ENCODE results near the gene RAD9A. TPM values are rescaled to one million over a fixed set of nuclear protein-coding genes. Genes with fewer than 3 reads are reported as not detected.

Gene RAD9A
- total and polyA plus RNA-seq, 9 of the 15 experiments (the other 6 are each of a cell fraction or from before 2014, with no cell fraction given): 1.4 to 41.2 (median 16.1) TPM

- TF ChIP-seq PBX2 (CRISPR knock-in tag; IDR thresholded peaks at IDR 0.05; ENCODE audit: low read depth): no peak
- TF ChIP-seq PBX2 (tag; conservative IDR thresholded peaks at IDR 0.05; ENCODE audit: low read depth): 0 out of 2 replicates have a peak, but pooled peaks have one; percentile 26
- peak; percentile 26; the same call in 1 of the 2 replicates for TF ChIP-seq L3MBTL2 (IDR thresholded peaks at IDR 0.05)
- TF ChIP-seq NFE2 (IDR thresholded peaks at IDR 0.05; ENCODE audit: low read depth): peak; percentile 96
- TF ChIP-seq ATF3 (IDR thresholded peaks at IDR 0.05): peak; percentile 85
- no peak for TF ChIP-seq ATF3 (CRISPR knock-in tag; conservative IDR thresholded peaks at IDR 0.05)
- TF ChIP-seq ZNF217 (CRISPR knock-in tag; IDR thresholded peaks at IDR 0.05): no peak
- no peak for TF ChIP-seq RBM17 (IDR thresholded peaks at IDR 0.05; ENCODE audit: borderline replicate concordance, low read depth, low read length)
- TF ChIP-seq ZNF583 (CRISPR knock-in tag; IDR thresholded peaks at IDR 0.05): peak; percentile 74; the same call in 1 of the 2 replicates
- peak; percentile 19; the same call in 1 of the 2 replicates for TF ChIP-seq ATF4 (CRISPR knock-in tag; IDR thresholded peaks at IDR 0.05)
- no peak for TF ChIP-seq ZSCAN29 (IDR thresholded peaks at IDR 0.05)
- peak; percentile 71 for TF ChIP-seq ZBTB2 (IDR thresholded peaks at IDR 0.05)
- TF ChIP-seq SMARCE1 (IDR thresholded peaks at IDR 0.05): peak; percentile 89
- TF ChIP-seq SMARCB1 (IDR thresholded peaks at IDR 0.05; ENCODE audit: insufficient read length, low read depth): peak; percentile 31
- TF ChIP-seq LARP7 (IDR thresholded peaks at IDR 0.05): no peak
- peak; percentile 64; the same call in 1 of the 2 replicates for TF ChIP-seq ZBTB17 (CRISPR knock-in tag; IDR thresholded peaks at IDR 0.05)
- TF ChIP-seq KDM1A (IDR thresholded peaks at IDR 0.05): no peak
- peak; percentile 83 for TF ChIP-seq ARID1B (IDR thresholded peaks at IDR 0.05)
- no peak for TF ChIP-seq NKRF (IDR thresholded peaks at IDR 0.05; ENCODE audit: borderline replicate concordance)
- TF ChIP-seq SMC3 (conservative IDR thresholded peaks at IDR 0.05; ENCODE audit: insufficient read depth, low read depth, low read length): no peak
Measured at GRCh38 chr11:67379061-67380058, 12.4 kb upstream of the RAD9A start (continued).
